OCI-LY3 (cell line): Measurements from ENCODE around the gene MICU1.

Experiments used
- EZH2phosphoT487 ChIP-seq: fragments of 200-600 bp; shearing (Covaris generic); IDR thresholded peaks from 2 replicates; pipeline ENCODE4 v1.6.1; 2018; ENCODE audit warnings: antibody characterized with exemption, mixed run types, low read depth
- TF ChIP-seq, protein P1 (sequence below): fragments of 200-600, 300-600 bp; sonication (generic); IDR thresholded peaks from 2 replicates; pipeline ENCODE4 v1.5.1; 2014; ENCODE audit warnings: antibody characterized with exemption, low read length, low read depth

GRCh38 chr10:72564596-72564995 lies 61.3 kb downstream of the MICU1 start:
- TF ChIP-seq, protein P1, sequence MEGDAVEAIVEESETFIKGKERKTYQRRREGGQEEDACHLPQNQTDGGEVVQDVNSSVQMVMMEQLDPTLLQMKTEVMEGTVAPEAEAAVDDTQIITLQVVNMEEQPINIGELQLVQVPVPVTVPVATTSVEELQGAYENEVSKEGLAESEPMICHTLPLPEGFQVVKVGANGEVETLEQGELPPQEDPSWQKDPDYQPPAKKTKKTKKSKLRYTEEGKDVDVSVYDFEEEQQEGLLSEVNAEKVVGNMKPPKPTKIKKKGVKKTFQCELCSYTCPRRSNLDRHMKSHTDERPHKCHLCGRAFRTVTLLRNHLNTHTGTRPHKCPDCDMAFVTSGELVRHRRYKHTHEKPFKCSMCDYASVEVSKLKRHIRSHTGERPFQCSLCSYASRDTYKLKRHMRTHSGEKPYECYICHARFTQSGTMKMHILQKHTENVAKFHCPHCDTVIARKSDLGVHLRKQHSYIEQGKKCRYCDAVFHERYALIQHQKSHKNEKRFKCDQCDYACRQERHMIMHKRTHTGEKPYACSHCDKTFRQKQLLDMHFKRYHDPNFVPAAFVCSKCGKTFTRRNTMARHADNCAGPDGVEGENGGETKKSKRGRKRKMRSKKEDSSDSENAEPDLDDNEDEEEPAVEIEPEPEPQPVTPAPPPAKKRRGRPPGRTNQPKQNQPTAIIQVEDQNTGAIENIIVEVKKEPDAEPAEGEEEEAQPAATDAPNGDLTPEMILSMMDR: no peak
- TF ChIP-seq EZH2phosphoT487: no peak
